ENCODE results near the gene FMO5. TPM values are rescaled to one million over a fixed set of nuclear protein-coding genes. Genes with fewer than 3 reads are reported as not detected.

Gene FMO5
- total RNA-seq, 4 donors from 2014 or later: 1.2 to 2.9 (median 2.1) TPM

GRCh38 chr1:147217141-147217540 lies 8.0 kb downstream of the FMO5 start:
- peaks cover 0 to 8% (median 3%) of the 10 kb centered on the region in 4 donors for H3K4me1 ChIP-seq
- no peaks in the 10 kb centered on the region for H3K9me3 ChIP-seq
- no peak overlapping the region for H3K27ac ChIP-seq (replicated peaks in 1 of 4)
- no peaks in the 10 kb centered on the region for H3K27me3 ChIP-seq
- 91% methylated on average over 7 of the region's 7 CpGs for WGBS
- DNase-seq (ENCODE audit: extremely low spot score): no peak
- no peak for TF ChIP-seq POLR2AphosphoS5 (IDR thresholded peaks at IDR 0.05)
- no peak for TF ChIP-seq EP300 (IDR thresholded peaks at IDR 0.05)
- TF ChIP-seq CTCF (IDR thresholded peaks at IDR 0.05): no peak
- no peak for TF ChIP-seq POLR2A (IDR thresholded peaks at IDR 0.05; ENCODE audit: low read depth)
- no peak overlapping the region for H3K4me3 ChIP-seq
- H3K36me3 ChIP-seq: peaks cover 0 to 2% (median 0%) of the 10 kb centered on the region in 4 donors
- intact Hi-C loops (cut with DNase I): no loop called here

- no peak overlapping the region for H3K4me3 ChIP-seq
Measured at GRCh38 chr1:147216124-147216523, 9.0 kb downstream of the FMO5 start.

DNA sequence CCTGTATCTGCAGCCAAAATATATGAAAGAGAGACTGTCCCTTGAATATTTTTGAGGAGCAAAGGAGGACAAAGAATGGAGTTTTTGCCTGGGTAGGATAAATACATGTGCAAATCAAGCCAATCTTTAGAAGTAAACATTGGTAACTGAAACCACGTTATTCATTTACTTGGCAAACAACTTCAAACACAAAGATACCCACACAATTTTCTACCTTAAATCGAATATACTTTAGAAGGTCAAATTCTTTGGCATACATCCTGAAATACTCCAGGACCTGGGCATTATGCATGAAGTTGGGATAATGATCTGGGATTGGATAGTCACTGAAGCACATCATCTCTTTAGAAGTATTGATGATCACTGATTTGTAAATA lies 9.6 kb downstream of the FMO5 start:
- H3K36me3 ChIP-seq: peaks cover 0 to 9% (median 0%) of the 10 kb centered on the region in 4 donors
- TF ChIP-seq POLR2AphosphoS5 (IDR thresholded peaks at IDR 0.05) (no peak), CTCF (IDR thresholded peaks at IDR 0.05) (no peak), POLR2A (IDR thresholded peaks at IDR 0.05; ENCODE audit: low read depth) (no peak), EP300 (IDR thresholded peaks at IDR 0.05) (no peak)
- H3K27ac ChIP-seq (replicated peaks in 1 of 4): no peak overlapping the region
- H3K4me1 ChIP-seq: peaks cover 0 to 8% (median 3%) of the 10 kb centered on the region in 4 donors
- WGBS: 36% methylated on average over 2 of the region's 2 CpGs
- intact Hi-C loops (cut with DNase I): no loop called here
- no peak overlapping the region for H3K4me3 ChIP-seq
- DNase-seq (ENCODE audit: extremely low spot score): no peak
- no peaks in the 10 kb centered on the region for H3K9me3 ChIP-seq
- no peaks in the 10 kb centered on the region for H3K27me3 ChIP-seq

More at GRCh38 chr1:147216124-147216523, 9.0 kb downstream of the FMO5 start:
- Histone ChIP-seq H3K27me3 (no peaks in the 10 kb centered on the region), H3K9me3 (no peaks in the 10 kb centered on the region), H3K4me1 (peaks cover 0 to 8% (median 3%) of the 10 kb centered on the region in 4 donors), H3K36me3 (peaks cover 0 to 9% (median 0%) of the 10 kb centered on the region in 4 donors), H3K27ac (replicated peaks in 1 of 4) (no peak overlapping the region)
- no peak for TF ChIP-seq POLR2A (IDR thresholded peaks at IDR 0.05; ENCODE audit: low read depth)
- TF ChIP-seq EP300 (IDR thresholded peaks at IDR 0.05): no peak
- no peak for TF ChIP-seq POLR2AphosphoS5 (IDR thresholded peaks at IDR 0.05)
- TF ChIP-seq CTCF (IDR thresholded peaks at IDR 0.05): no peak
- intact Hi-C loops (cut with DNase I): no loop called here
- WGBS: 93% methylated on average over 3 of the region's 3 CpGs
- no peak for DNase-seq (ENCODE audit: extremely low spot score)

DNA sequence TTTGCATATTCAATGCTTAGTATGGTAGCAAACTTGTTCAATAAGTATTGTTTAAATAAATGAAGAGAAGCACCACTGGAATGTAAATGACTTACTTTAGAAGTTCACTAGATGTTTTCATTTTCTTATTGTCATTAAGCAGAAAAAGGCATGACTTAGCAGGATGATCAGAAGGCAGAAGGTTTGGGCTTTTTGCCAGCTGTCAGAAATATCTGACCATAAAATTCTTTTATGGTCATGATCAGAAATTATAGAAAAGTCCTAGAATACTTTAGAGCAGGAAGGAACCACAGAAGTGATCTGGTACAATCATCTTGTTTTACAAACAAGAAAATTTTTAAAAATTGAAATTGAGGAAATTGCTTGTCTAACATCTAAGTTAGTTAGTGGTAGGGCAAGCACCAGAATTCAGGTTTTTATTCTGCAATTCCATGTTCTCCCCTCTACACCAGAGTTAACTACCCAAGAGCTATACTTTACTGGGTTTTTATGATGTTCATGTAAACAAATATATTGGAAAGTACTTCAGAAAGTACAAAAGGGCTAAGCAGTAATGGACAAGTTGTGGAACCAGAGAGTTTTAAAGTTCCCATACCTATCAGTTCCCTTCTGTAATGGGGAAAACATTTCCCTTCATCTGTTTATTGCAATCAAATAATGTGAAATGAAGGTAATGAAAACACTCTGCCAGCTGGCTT lies 10.1 kb downstream of the FMO5 start:
- no peak for TF ChIP-seq CTCF (IDR thresholded peaks at IDR 0.05)
- TF ChIP-seq EP300 (IDR thresholded peaks at IDR 0.05): no peak
- TF ChIP-seq POLR2A (IDR thresholded peaks at IDR 0.05; ENCODE audit: low read depth): no peak
- no peak for TF ChIP-seq POLR2AphosphoS5 (IDR thresholded peaks at IDR 0.05)
- Histone ChIP-seq H3K4me3 (no peak overlapping the region), H3K27ac (replicated peaks in 1 of 4) (no peak overlapping the region), H3K36me3 (peaks cover 0 to 9% (median under 1%) of the 10 kb centered on the region in 4 donors), H3K9me3 (no peaks in the 10 kb centered on the region), H3K27me3 (no peaks in the 10 kb centered on the region), H3K4me1 (peaks cover 0 to 8% (median 3%) of the 10 kb centered on the region in 4 donors)
- intact Hi-C loops (cut with DNase I): no loop called here
- DNase-seq (ENCODE audit: extremely low spot score): no peak

Data from esophagus muscularis mucosa (tissue), 4 donors.